HG03108 (cell line): ENCODE results near the gene MPV17.
"Not testable (repeated sequence)": the region's sequence is repeated elsewhere in the genome, so short reads cannot be mapped to it uniquely, and the experiment has no call there.

Experiments
- ATAC-seq: cut with Tn5 transposase; IDR thresholded peaks from one replicate; pipeline ENCODE4 v1.9.1; 2021; ENCODE audit warnings: moderate library complexity; ENCODE audit not compliant: unreplicated experiment

MPV17 gene

DNA sequence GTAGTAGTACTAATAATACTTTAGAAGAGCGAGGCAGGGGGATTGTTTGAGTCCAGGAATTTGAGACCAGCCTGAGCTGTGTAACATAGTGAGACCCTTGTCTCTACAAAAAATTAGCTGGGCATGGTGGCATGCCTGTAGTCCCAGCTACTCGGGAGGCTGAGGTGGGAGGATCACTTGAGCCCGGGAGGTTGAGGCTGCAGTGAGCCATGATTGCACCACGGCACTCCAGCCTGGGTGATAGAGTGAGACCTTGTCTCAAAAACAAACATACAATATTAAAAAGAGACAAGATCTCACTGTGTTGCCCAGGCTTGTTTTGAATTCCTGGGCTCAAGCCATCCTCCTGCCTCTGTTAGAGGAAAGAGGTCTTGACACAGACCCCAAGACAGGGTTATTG lies 22.3 kb downstream of the MPV17 start:
- not testable (repeated sequence) for ATAC-seq

DNA sequence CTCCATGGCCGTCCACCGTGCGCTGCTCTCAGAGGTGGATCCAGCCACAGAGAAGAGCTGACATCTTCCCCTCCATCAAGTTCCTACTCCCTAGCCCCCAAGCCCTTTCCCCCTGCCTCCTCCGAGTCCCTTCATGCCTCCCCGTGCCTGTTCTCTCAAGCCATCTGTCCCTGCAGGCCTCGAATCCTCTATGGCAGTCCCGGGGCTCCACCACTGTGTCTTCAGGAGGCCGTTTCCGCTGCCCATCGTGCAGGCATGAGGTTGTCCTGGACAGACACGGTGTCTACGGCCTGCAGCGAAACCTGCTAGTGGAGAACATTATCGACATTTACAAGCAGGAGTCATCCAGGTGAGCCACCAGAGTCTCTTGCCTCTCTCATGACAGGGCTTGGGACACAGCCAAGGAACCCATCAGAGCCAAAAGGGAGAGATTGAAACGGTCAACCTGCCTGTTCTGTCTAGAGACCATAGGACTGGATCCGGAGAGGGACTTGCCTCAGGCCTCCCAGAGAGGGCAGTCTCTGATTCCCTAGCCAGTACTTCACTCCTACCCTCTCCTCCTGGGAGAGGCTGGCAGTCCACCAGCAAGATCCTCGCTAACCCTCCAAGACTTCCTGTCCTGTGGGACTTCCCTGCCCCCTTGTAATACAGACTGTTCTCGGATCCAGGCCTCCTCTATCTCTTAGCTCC lies 24.4 kb downstream of the MPV17 start:
- no peak for ATAC-seq

DNA sequence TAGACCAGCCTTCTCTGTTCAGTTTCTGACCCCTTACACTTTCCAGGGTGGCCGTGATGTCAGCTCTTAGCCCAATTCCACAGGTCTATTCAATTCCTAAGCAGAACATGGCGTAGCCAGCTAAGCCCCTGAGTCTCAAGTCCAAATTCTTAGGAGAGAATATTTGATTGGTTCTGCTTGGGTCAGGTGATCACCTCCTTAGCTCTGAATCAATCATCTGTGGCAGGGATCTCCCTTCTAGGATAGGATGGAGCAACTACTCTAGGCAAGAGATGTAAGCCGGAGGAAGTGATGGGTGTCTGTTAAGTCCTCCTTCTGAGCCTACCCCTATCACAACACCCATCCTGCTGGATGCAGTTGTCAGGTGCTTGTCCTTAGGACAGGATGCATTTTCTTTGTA lies 25.7 kb downstream of the MPV17 start:
- ATAC-seq = no peak

DNA sequence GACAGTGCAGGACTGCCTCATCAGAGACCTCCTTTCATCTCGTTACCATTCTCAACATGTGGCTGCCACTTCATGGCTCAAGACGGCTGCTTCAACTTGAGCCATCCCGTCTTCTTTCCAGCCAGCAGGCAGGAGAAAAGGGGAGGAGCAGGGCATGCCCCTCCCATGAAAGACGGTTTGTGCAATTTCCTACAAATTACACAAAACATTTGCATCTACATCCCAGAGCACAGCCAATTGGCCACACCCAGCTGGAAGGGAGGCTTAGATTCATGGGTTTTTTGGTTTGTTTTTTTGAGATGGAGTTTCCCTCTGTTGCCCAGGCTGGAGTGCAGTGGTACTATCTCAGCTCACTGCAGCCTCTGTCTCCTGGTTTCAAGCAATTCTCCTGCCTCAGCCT lies 26.4 kb downstream of the MPV17 start:
- ATAC-seq = no peak

DNA sequence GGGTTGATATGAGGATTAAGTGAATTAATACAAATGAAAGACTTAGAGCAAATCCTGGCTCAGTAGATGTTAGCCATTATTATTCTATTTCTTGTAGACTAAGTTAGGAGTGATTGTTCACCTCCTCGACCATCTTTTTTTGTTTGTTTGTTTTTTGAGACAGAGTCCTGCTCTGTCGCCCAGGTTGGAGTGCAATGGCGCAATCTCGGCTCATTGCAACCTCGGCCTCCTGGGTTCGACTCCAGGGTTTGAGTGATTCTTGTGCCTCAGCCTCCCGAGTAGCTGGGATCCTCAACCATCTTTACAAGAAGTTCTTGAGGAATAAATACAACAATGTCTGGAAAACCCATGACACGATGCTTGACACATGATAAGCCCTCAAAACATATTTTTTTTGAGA lies 28.0 kb downstream of the MPV17 start:
- ATAC-seq = no peak

DNA sequence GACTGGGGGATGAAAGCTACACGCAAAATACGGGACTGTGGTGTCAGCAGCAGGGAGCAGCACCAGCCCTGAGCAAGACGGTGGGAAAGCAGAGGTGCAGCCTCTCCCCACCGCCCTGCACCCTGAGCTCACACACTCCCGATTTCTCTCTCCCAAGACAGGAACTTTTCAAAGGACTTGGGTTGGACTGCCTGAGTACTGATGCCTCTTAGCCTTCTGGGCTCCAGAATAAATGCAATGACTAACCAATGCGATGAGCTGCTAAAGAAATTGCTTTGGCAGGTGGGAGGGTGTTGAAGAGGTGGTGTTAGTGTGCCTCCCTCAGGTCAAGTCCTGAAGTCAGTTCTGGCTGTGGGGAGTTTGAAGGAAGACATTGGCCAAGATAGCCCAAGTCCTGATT lies 31.0 kb downstream of the MPV17 start:
- no peak for ATAC-seq

DNA sequence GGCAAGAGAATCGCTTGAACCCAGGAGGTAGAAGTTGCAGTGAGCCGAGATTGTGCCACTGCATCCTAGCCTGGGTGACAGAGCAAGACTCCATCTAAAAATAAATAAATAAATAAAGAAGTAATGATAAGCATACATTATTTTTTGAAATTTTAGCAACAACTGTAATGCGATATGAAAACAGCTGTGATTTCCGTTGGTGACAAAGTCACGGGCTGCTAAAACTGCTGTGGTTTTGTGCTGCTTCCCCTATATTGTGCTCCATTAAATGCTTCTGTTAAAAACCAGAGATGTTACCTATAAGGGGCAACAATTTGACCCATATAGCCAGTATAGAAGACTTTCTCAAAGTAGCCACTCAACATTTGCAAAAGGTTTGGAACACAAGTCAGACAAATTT lies 32.3 kb downstream of the MPV17 start:
- no peak for ATAC-seq

DNA sequence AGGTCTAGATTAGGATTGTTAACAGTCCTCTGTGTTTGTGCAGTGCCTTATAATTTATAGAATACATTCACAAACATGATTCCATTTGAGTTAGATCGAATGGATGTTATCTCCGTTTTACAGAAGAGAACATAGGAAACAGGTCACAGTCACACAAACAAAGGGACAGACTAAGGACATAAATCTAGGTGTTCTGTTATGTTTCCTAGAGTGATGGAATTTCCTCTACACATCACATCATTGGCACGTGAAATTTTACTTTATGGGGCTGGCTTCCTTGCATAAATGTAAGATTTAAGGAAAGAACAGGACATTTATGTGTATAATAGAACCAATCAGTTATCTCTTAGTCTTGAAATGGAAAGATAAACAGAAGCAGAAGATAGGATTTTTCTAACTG lies 34.3 kb downstream of the MPV17 start:
- no peak for ATAC-seq

DNA sequence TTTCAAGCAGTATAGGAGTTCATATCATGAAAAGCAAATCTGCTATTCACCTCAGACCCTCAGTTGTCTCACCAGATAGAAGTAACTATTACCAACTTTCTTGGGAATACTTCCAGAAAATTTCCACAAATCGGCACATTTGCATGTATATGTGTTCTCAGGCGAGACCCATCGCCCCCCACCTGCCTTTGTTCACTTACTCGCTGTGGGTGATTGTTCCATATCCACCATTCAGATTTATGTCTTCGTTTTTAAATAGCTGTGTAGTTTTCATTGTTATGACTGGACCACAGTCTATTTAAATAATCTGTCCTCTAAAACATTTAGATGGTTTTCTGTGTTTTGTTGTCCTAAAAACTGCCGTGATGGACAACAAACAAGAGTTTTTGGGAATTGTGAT lies 37.4 kb downstream of the MPV17 start:
- ATAC-seq = no peak

DNA sequence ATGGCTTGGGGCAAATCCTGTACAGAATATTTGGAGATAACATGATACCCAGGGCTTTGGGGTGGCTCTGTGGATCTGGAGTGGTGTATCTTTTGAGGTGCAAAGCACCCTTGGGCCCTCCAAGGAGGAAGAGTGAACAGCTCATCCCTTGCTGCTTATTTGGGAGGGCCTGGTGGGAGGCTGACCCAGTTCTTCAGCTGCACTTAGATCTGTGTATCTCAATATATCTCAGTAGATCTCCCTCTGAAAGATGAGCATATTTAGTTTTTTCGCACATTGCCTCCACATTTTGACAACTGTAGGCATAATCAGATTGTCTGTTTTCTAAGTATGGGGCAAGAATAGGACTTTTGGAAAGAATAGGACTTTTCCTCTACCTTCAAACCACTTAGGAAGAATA lies 37.9 kb downstream of the MPV17 start:
- ATAC-seq = no peak

DNA sequence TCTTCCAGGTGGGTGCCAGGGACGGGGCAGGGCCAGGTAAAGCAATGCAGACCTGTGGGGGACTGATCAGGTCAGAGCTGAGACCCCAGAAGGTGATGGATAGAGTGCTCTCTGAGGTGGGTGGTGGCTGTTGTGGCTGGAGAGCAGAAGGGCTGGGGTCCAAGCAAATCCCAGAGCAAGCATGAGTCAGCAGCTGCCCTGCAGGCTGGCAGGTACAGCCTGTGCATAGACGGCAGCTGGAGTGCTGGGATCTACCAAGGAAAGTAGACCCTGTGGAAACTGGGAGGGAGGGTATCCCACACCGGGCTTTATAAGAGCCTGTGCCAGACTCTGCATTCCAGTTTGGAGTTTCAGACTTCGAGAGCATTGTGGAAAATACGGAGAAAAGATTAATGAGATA lies 40.0 kb downstream of the MPV17 start:
- no peak for ATAC-seq

DNA sequence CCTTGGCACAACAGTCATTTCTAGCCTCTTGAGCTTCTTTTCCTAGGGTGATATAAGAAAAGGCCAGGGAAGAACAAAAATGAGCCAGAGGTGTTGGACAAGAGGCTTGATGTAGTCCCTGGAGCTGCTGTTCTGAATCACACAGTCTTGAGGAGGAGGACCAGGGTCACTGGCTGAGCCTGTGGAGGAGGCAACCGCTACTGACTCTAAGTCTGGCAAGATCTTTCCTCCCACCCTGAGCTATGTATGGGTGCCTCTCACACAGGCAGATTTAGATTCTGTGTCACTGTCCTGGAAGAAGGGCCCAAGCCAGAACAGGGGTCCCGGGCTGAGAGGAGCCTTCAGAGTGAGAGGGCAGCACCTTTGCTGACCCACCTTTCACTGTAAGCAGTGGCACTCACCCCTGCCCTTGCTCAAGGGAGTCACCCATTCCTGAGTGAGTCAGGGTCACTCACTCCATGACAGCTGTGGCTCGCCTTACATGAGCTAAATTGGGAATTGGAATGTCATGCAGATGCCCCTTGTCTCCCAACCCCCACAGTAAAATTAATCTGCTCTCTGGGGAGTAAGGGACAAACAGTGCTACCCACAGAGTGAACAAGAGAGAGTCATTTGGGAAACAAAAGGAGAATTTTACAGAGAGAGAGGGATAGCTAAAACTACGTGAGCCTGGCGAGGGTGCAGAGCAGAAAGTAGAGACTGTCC lies 40.9 kb downstream of the MPV17 start, which contains the start of gene TRIM54:
Gene TRIM54 (plus strand): TSS at position 575 of the 705 bp plus-strand sequence. CDS start 303 bp downstream, outside the sequence.
- ATAC-seq = no peak

DNA sequence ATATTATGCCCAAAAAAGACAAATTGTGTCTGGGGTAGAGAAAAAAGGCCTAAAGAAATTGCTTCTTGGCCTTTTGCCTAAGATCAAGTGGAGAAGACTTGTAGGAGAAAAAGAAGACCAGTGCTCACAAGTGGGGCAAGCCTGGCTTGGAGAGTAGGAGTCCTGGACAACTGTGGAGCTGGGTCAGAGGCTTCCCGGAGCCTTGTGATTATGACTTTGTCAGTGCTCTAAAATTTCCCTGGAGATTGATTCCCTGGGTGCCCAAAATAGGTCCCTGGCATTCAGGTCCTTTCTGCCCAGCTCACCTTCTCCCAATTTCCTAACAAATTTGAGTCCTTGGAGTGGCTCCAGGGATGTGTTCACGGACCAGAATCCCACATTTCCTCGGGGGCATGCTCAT lies 41.5 kb downstream of the MPV17 start:
- no peak for ATAC-seq

DNA sequence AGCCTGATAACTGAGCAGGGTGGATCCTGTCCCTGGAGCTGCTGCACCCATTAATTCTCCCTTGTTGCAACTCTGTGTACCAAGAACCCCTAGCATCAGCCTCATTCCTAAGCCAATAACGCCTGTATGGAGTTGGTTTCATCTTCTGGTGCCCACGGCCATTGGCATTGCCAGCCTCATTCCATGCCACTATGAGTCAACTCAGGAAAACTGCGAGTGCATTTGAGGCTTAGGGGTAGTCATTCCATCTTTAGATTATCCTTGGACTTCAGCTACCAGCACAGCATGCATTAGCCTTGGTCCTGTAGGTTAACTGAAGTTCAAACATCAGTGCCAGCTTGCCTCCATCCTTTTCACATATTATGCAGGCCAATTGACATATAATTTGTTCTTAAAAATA lies 42.1 kb downstream of the MPV17 start:
- ATAC-seq = no peak

DNA sequence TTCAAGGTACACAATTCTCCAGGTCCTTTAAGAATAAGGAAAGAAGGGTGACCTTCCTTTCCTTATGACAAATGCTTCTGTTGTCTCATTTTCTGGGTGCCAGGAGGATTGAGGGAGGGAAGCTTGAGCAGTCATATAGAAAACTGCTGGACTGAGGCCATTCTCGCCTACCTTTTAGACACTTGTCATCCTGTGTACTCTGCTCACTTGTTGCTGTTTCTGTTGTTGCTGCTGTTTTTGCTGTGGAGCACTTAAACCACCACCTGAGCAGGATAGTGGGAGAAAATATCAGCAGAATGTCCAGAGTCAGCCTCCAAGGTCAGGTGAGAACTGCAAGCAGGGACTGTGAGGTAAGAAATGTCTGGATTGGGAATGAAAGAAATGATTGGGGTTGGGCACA lies 44.9 kb downstream of the MPV17 start:
- no peak for ATAC-seq

DNA sequence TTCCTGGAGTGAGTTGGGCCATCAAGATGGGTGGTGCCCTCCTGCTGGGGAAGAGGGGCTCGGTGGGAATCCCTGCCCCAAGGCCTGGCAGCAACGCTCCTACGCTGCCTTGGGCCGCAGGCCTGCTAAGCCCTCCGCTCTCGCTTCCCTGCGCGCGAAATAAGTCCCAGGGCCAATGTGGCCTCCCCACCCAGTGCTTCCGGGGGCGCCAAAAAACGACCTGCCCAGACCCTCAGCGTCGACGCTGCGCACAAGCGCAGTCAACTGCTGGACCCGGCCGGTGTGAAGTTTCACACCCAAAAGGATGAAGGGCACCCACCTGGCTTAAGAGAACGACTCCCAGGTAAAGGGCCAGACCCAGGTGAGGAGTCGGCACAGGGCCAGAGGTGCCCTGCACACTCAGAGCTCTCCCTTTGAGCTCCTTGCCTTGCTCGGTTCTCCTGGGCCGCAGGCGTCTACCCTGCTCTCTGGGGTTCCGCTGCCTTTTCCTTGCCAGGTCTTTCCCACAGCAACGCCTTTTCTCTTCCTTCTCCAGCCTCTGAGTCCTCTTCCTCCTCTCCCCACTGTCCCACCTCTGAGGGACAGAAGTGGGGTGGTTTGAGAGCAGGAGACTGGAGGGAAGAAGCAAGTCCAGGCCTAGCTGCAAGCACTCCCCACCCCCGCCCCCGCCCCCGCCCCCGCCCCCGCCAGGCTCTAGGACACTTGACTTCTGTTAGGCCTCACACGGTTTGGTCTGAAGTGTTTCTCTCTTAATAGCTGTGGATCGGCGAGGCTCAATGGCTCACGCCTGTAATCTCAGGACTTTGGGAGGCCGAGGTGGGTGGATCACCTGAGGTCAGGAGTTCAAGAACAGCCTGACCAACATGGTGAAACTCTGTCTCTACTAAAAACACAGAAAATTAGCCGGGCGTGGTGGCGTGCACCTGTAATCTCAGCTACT lies 47.4 kb downstream of the MPV17 start, which contains the start of gene DNAJC5G:
Gene DNAJC5G (plus strand): TSS at position 223 of the 940 bp plus-strand sequence. CDS start 1,296 bp downstream, outside the sequence.
- no peak for ATAC-seq

DNA sequence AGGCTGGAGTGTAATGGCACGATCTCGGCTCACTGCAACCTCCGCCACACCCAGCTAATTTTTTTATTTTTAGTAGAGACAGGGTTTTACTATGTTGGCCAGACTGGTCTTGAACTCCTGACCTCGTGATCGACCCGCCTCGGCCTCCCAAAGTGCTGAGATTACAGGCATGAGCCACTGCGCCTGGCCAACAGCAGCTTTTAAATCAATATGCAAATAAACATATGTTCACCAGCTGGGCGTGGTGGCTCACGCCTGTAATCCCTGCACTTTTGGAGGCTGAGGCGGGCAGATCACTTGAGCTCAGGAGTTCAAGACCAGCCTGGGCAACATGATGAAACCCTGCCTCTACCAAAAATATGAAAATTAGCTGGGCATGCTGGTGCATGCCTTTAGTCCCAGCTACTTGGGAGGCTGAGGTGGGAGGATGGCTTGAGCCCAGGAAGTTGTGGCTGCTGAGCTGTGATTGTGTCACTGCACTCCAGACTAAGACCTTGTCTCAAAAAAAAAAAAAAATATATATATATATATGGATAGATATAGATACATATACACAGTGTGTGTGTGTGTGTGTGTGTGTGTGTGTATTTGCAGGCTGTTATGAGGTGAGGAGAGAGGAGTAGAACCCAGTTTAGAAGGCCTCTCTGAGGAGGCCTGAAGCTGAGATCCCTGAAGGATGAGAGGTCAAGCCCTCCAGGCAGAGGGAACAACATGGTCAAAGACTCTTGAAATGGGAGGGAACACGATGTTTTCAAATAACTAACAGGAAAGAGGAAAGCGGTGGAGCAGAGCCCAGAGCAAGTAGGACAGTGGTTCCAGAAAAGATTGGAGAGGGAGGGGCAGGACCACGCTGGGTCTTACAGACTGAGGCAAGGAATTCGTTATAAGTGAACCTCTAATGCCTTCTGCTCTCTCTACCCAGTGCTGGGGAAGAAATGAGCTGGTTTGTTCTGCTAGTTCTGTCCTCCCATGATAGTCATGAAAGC lies 50.1 kb downstream of the MPV17 start:
- not testable (repeated sequence) for ATAC-seq

DNA sequence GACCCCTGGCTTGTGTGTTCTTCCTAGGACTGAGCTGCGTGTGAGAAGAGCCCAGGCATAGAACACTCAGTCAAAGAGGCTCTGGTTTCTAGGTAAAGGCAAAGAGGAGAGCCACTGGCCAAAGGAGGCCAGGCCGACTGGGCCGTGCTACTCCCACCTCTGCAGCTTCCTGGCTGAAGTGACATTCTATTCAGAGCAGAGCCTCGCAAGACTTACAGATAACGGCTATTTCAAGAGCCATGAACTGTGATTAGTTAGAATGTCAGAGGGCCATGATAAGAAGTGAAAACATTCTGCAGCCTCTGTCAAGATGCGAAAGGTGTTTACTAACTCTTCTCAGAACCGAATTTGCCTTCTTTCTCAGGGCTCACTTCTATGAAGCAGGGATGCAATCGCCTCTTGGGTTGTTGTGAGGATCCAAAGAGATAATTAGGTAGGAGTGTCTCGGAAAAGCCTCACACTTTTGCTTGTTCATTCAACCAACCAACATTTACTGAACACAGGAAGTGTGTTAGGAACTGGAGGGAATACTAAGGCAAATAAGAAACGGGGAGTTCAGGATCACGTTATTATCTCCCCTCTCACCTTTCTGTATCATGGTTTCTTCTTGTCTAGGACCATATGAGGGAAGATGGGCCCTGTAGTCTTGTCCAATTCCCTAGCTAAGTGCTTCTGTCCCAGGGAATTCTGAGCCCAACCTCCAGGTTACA lies 51.1 kb downstream of the MPV17 start:
- no peak for ATAC-seq

DNA sequence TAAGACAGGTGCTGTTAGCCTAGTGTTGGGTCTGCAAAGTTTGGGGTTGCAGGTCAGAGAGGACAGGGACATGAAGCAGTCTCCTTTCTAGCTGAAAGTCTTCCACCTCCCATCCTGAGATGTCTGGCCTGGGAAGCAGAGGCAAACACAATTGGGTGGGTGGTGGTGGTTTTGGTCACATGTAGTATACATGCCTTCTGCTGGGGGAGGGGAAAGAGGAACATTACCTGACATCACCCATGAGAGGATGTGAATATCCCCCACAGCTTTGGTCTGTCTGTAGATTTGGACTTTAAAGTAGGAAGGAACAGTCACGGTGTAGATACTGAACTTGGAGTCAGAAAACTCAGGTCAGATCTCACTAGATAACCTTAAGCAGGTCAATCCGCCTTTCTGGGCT lies 52.2 kb downstream of the MPV17 start:
- ATAC-seq = no peak

DNA sequence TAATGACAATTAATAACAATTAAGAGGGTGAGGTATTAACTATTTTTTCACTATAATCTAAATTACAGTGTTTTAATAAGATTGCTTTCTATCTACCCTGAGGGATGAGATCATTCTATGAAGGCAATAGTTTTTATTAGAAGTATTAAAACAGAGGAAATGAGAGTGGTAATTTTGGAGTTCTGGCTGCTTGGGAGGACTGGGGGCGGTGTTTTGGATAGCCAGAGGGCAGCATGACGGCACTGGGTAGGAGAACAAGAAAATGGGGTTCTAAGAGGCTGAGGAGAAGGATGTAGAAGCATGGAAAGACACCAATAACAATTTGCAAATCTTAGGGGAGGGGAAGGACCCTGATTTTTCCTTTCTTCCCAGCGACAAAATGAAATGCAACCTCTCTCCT lies 52.8 kb downstream of the MPV17 start:
- no peak for ATAC-seq
